GM21367 (cell line): ENCODE data around the gene WBP2.
A peak's percentile ranks its signal among the peaks of the same experiment; 100 is the strongest.
"Not testable (repeated sequence)": the region's sequence is repeated elsewhere in the genome, so short reads cannot be mapped to it uniquely, and the experiment has no call there.

Source experiments
- ATAC-seq: cut with Tn5 transposase; IDR thresholded peaks from one replicate; pipeline ENCODE4 v1.9.1; 2021; ENCODE audit not compliant: unreplicated experiment

WBP2 gene

DNA sequence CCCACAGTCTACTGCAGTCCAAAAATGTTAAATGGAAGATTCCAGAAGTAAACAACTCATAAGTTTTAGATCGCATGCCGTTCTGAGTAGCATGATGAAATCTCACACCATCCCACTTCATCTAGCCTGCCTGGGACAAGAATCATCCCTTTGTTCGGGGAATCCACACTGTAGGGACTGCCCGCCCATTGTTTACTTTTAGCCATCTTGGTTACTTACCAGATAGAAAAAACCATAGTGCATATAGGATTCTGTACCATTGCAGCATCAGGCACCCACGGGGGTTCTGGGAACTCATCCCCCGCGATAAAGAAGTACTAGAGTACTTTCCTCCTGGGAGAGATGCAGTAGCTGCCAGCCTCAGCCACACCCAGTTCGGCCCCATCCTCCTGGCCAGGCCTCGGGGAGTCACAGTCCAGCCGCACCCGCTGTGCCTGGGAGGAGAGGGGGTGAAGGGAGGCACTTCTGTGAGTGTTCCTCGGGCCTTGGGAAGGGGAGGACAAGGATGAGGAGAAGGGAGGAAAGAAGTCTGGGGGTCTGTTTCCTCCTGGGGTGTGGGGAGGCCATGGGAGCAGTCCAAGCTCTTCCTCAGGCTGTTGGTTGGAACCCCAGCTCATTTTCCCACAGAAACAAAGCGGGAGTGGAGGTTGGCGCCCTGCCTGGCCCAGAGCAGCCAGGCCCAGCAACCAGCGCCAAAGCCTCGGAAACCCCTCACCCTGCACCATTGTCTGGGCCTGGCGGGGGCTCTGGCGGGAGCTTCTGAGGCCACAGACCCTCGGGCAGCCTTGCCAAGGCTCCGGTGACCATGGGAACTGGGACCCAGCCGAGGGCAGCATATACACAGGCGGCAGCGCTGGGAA, 14.4 kb upstream of the WBP2 start:
- ATAC-seq, result no peak

GRCh38 chr17:75868730-75869281, 13.7 kb upstream of the WBP2 start:
- not testable (repeated sequence) for ATAC-seq

- not testable (repeated sequence) for ATAC-seq
Observed at GRCh38 chr17:75865404-75866188, 10.5 kb upstream of the WBP2 start.

DNA sequence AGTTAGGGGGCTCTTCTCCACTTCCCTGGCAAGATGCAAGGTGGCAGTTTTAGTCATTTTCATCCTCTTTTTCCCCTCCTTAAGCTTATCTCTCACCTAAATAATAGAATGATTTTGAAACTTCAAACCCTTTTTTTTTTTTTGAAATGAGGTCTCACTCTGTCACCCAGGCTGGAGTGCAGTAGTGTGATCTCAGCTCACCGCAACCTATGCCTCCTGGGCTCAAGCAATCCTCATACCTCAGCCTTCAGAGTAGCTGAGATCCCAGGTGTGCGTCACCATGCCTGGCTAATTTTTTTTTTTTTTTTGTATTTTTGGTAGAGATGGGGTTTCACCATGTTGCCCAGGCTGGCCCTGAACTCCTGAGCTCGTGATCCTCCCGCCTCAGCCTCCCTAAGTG, 9.8 kb upstream of the WBP2 start:
- ATAC-seq, result peak; percentile 25

- peak; percentile 81 for ATAC-seq
Observed at GRCh38 chr17:75864448-75864871, 9.3 kb upstream of the WBP2 start.

DNA sequence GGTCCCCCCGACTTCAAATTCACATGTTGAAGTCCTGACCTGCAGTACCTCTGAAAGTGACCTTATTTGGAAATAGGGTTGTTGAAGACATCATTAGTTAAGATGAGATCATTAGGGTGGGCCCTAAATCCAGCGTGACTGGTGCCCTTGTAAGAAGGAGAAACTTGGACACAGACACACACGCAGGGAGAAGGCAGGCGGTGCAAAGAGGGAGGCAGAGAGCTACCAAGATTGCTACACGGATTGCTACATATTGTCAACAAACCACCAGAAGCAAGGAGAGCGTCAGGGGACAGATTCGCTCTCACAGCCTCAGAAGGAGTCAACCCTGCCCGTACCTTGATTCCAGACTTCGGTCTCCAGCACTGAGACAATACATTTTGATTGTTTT, 6.8 kb upstream of the WBP2 start:
- ATAC-seq, result no peak

GRCh38 chr17:75859358-75859757, 4.2 kb upstream of the WBP2 start:
- not testable (repeated sequence) for ATAC-seq

DNA sequence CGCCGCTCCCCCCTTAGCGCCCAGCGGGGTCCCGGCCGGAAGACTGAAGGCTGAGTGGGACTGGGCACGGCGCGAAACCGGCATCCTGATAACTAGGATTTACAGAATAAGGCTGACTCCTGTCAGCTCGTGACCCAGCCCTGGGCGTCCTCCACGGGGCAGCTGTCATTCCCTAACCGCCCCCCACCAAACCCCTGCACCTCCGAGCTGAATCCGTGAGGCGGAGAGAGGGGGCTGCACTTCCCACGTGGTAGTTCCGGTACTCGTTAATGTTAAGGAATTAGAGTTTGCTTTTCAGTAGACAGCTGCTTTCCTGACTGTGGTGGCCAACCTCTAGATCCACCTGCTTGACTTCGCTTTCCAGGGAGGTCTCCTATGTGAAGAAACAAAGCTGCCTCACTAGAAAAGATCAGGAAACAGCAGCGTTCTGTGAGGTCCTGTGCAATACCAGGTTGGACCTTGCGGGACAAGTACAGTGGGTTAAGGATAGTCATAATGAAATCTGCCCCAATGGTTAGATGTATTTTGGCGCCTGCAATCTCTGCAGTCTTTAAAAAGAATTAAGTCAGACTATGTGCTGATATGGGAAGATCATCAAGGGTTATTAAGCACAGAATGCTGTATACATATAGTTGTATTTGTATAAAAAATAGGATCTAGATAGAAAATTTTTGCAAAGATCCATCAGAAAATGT, 1.1 kb upstream of the WBP2 start:
- peak; percentile 1 for ATAC-seq

DNA sequence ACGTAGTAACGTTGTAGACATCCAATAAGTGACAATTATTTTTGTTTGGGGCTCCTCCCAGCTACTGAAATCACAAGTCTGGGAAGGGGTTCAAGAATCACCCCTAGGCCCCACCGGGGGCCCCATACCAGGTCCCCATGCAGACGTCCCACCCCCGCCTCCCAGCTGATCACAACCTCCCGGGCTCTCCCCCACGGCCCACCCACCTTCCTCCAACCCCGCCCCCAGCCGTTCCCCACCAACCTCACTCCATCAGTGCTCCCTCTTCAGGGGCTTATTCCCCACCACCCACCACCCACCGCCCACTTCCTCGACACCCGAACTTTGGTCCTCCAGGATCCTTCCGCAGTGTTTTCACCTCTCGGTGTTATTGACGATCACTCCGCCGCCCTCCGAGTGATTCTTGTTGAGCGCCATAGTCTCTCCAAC, 240 bp downstream of the WBP2 start:
- no peak for ATAC-seq

DNA sequence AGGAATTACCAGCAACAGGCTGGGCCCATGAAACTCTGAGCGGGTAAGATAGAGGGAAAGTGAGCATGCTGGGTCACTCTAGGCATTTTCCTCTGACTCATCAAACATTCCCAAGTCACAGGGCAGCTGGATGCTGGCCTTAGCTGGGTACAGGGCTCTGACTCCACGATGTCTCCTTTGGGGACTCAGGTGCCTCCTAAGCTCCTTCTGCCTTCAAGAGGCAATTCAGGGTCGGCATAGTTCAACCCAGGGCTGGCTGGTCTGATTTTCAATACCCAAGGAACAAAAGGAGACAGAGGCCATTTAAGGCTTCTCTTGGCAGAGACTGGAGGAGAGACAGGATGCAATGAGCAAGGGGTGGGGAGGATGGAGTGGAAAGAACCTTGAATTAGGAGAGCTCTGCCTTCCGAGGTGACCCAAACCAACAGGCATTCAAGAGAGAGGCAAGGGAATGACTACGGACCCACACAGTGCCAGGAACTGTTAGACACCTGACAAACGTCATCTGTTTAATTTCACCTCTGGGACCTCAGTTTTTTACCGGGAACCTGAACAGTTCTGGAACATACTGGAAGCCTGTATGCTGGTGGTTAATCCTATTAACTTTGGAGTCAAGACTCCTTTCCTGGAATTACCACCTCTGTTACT, 910 bp downstream of the WBP2 start:
- no peak for ATAC-seq

DNA sequence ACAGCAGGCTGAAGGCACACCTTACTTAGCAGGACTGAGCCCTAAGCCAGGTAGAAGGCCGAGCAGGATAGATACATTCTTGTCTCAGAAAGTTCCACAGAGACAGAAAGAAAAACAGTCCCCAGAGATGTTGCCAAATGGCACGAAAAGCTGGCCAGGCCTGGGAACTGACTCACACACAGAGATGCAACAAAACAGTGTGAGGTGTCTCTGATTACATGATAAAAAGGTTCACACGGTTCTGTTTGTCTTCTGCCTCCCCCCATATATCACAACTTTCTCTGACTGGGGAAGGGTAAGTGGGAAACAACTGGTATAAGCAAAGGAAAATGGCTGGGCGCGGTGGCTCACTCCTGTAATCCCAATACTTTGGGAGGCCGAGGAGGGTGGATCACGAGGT, 1.7 kb downstream of the WBP2 start:
- no peak for ATAC-seq

DNA sequence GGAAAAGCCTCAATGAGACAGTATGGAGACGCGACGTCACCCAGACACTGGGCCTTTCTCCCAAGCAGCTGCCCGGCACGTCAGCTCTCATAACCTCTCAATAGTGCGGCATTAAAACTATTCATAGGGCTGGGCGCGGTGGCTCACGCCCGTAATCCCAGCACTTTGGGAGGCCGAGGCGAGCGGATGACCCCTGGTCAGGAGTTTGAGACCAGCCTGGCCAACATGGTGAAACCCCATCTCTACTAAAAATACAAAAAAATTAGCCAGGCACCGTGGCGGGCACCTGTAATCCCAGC, 3.5 kb downstream of the WBP2 start:
- ATAC-seq, result not testable (repeated sequence)

GRCh38 chr17:75850928-75851692, 4.0 kb downstream of the WBP2 start:
- ATAC-seq, result no peak

- ATAC-seq, result no peak
Observed at GRCh38 chr17:75849724-75850123, 5.4 kb downstream of the WBP2 start.

- ATAC-seq, result no peak
Observed at GRCh38 chr17:75849279-75849646, 5.9 kb downstream of the WBP2 start.

DNA sequence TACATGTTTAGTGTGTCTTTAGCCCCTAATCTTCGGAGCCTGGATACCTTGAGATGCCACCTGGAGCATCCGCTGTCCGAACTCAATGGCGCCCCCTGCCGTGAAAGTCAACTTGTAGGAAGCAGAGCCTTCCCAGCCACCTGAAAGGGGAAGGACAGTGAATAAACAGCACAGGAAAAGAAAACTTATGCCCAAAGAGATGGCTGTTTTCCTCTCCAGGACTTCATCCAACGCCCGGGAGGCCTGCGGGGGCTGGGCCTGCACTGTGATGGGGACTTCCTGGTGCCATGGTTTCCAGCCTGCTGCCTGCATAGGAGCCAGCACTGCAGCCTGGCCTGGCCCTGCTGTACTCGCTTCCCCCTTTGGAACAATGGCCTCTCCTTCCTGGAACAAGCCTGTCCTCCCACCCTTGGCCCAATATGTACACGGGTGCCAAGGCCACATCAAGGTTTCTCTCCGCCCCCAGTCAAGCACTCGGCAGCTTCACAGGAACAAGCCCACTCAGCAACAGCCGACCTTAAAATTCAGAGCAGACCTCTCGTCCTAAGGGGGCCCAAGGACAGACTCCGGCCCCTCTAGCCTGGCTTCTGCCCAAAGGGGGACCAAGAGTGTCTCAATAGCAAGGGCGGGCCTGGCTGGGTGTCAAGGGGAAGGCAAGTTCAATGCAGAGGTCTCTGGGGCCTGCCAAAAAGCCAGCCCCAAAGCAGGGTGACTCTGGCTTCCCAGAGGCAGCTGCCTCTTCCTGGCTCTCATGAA, 6.4 kb downstream of the WBP2 start:
- no peak for ATAC-seq

GRCh38 chr17:75847614-75848522, 7.3 kb downstream of the WBP2 start:
- no peak for ATAC-seq
